Hematopoietic multipotent progenitor cell treated with erythropoietin and hydrocortisone succinate and interleukin-3 and kit ligand, for 8 days (in vitro differentiated cells): ENCODE results near the gene RIMKLA.
A peak's percentile ranks its signal among the peaks of the same experiment; 100 is the strongest.

Experiments used
- DNase-seq: peaks from one replicate; pipeline ENCODE4 v3.0.0-alpha.2; 2015

RIMKLA gene

GRCh38 chr1:42380586-42381279, at the start of gene RIMKLA:
TSS of gene RIMKLA (plus strand) at chr1:42380792. CDS start at chr1:42380935, 143 bp downstream.
- DNase-seq = peak; percentile 27

GRCh38 chr1:42332877-42333276, 47.7 kb upstream of the RIMKLA start:
- DNase-seq = no peak

GRCh38 chr1:42333662-42334239, 46.8 kb upstream of the RIMKLA start:
- no peak for DNase-seq

GRCh38 chr1:42334240-42335049, 46.1 kb upstream of the RIMKLA start:
- peak; percentile 60 for DNase-seq

- DNase-seq = peak; percentile 91
These were observed 45.4 kb upstream of the RIMKLA start, which contains the start of gene FOXJ3 for GRCh38 chr1:42335050-42335808. TSS of gene FOXJ3 (minus strand) at chr1:42335235. CDS start at chr1:42311093, 24,142 bp downstream.

GRCh38 chr1:42335809-42336518, 44.6 kb upstream of the RIMKLA start:
- DNase-seq = peak; percentile 46

GRCh38 chr1:42336978-42337377, 43.6 kb upstream of the RIMKLA start:
- DNase-seq = no peak

GRCh38 chr1:42340093-42340492, 40.5 kb upstream of the RIMKLA start:
- DNase-seq = no peak

GRCh38 chr1:42340901-42341300, 39.7 kb upstream of the RIMKLA start:
- DNase-seq = no peak

GRCh38 chr1:42343049-42343448, 37.5 kb upstream of the RIMKLA start:
- no peak for DNase-seq

GRCh38 chr1:42348498-42348897, 32.1 kb upstream of the RIMKLA start:
- no peak for DNase-seq

- no peak for DNase-seq
These were observed 30.5 kb upstream of the RIMKLA start for GRCh38 chr1:42350086-42350485.

GRCh38 chr1:42358791-42359190, 21.8 kb upstream of the RIMKLA start:
- DNase-seq = no peak

GRCh38 chr1:42359466-42359865, 21.1 kb upstream of the RIMKLA start:
- no peak for DNase-seq

GRCh38 chr1:42364089-42364488, 16.5 kb upstream of the RIMKLA start:
- DNase-seq = no peak

GRCh38 chr1:42364542-42364941, 16.1 kb upstream of the RIMKLA start:
- DNase-seq = peak; percentile 10

GRCh38 chr1:42365118-42365517, 15.5 kb upstream of the RIMKLA start:
- no peak for DNase-seq

GRCh38 chr1:42368096-42368795, 12.3 kb upstream of the RIMKLA start:
- DNase-seq = no peak

- no peak for DNase-seq
These were observed 11.1 kb upstream of the RIMKLA start for GRCh38 chr1:42369471-42369870.

GRCh38 chr1:42370876-42371549, 9.6 kb upstream of the RIMKLA start:
- no peak for DNase-seq

GRCh38 chr1:42372796-42373195, 7.8 kb upstream of the RIMKLA start:
- peak; percentile 16 for DNase-seq
